ENCODE measurements around the gene C5.

C5 gene

DNA sequence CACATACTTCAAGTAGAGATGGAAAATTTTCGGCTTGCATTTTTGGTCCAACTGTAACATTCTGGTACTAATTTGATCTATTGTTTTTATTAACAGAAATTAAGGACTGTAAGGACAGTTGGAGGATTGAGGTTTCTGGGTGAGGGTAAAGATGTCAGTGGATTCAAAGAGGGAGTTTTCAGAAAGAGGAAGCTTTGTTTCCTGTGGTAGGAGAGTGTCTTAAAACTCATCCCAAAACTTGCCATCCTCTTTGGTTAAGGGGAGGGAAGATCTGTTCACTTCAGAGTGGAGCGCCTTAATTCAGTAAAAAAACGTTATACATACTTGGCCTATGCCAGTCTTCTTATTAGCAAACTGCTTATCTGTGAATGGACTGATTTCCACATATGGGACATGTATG lies 38.5 kb upstream of the C5 start:
- Histone ChIP-seq H3K27me3 (ENCODE audit: insufficient read depth, poor library complexity, severe bottlenecking) (no peaks in the 10 kb centered on the region), H3K27ac (replicated peaks) (no peak overlapping the region; the same call in 1 of the 2 replicates), H3K4me3 (replicated peaks; ENCODE audit: insufficient read depth, low read length) (no peak overlapping the region)
- TF ChIP-seq, protein P1, sequence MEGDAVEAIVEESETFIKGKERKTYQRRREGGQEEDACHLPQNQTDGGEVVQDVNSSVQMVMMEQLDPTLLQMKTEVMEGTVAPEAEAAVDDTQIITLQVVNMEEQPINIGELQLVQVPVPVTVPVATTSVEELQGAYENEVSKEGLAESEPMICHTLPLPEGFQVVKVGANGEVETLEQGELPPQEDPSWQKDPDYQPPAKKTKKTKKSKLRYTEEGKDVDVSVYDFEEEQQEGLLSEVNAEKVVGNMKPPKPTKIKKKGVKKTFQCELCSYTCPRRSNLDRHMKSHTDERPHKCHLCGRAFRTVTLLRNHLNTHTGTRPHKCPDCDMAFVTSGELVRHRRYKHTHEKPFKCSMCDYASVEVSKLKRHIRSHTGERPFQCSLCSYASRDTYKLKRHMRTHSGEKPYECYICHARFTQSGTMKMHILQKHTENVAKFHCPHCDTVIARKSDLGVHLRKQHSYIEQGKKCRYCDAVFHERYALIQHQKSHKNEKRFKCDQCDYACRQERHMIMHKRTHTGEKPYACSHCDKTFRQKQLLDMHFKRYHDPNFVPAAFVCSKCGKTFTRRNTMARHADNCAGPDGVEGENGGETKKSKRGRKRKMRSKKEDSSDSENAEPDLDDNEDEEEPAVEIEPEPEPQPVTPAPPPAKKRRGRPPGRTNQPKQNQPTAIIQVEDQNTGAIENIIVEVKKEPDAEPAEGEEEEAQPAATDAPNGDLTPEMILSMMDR (IDR thresholded peaks at IDR 0.05; ENCODE audit: insufficient read depth, low read length) = no peak
- no peak for TF ChIP-seq SPI1 (IDR thresholded peaks at IDR 0.05; ENCODE audit: borderline replicate concordance, low read depth)
- TF ChIP-seq GABPA (IDR thresholded peaks at IDR 0.05; ENCODE audit: low read depth) = no peak
- no peak for TF ChIP-seq REST (IDR thresholded peaks at IDR 0.05; ENCODE audit: insufficient replicate concordance, low read depth)
- DNase-seq (ENCODE audit: low read depth in 1 of 2, low spot score in 1 of 2) = peak in 1 of 2 experiments; percentile 45

DNA sequence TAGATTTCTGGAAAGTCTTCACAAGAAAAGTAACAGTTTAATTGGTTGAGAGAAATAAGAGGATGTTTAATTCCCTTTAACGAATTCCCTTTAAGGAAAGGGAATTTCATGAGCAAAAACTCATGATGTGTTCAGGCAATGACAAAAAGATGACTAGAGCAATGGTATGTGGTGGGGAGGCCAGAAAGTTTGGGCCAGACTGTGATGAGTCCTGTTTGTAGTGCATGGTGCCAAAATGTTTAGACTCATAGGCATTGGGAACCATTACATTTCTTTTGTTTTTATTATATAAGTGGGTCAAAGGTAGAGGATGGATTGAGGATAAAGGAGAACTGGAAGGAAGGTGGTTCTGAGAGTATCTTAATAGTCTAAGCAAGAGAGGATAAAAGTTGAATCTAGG lies 35.6 kb upstream of the C5 start:
- no peak for TF ChIP-seq GABPA (IDR thresholded peaks at IDR 0.05; ENCODE audit: low read depth)
- TF ChIP-seq POLR2AphosphoS5 (IDR thresholded peaks at IDR 0.05; ENCODE audit: low read depth) = no peak
- TF ChIP-seq, protein P1 (IDR thresholded peaks at IDR 0.05; ENCODE audit: insufficient read depth, low read length) = no peak
- no peak for TF ChIP-seq REST (IDR thresholded peaks at IDR 0.05; ENCODE audit: insufficient replicate concordance, low read depth)
- no peak for TF ChIP-seq SPI1 (IDR thresholded peaks at IDR 0.05; ENCODE audit: borderline replicate concordance, low read depth)
- Histone ChIP-seq H3K27ac (replicated peaks) (no peak overlapping the region), H3K4me3 (replicated peaks; ENCODE audit: insufficient read depth, low read length) (no peak overlapping the region), H3K27me3 (ENCODE audit: insufficient read depth, poor library complexity, severe bottlenecking) (no peaks in the 10 kb centered on the region)
- DNase-seq (ENCODE audit: low read depth in 1 of 2, low spot score in 1 of 2) = no peak

DNA sequence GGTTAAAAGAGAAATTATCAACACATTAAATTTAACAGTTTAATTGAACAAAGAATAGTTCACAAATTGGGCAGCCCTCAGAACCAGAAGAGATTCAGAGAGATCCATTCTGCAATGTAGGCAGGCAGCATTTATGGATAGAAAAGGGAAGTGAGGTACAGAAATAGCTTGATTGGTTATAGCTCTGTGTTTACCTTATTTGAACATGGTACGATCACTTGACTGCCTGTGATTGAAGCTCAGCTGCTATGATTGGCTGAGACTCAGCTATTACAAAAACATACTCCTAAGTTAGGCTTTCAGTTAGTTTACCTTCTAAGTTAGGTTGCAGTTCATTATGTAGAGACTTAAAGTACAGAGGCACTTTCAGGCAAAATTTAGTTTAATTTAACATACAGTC lies 32.0 kb upstream of the C5 start:
- no peak for DNase-seq (ENCODE audit: low read depth in 1 of 2, low spot score in 1 of 2)
- peak; percentile 72 for TF ChIP-seq SPI1 (IDR thresholded peaks at IDR 0.05; ENCODE audit: borderline replicate concordance, low read depth)
- TF ChIP-seq GABPA (IDR thresholded peaks at IDR 0.05; ENCODE audit: low read depth) = no peak
- H3K27ac ChIP-seq (replicated peaks) = no peak overlapping the region
- no peaks in the 10 kb centered on the region for H3K27me3 ChIP-seq (ENCODE audit: insufficient read depth, poor library complexity, severe bottlenecking)
- no peak overlapping the region for H3K4me3 ChIP-seq (replicated peaks; ENCODE audit: insufficient read depth, low read length)

GRCh38 chr9:121075251-121076036 lies 25.4 kb upstream of the C5 start:
- peak; percentile 51 to 62 for DNase-seq (ENCODE audit: low read depth in 1 of 2, low spot score in 1 of 2)
- peak overlapping the region; percentile 80 for H3K4me3 ChIP-seq (replicated peaks; ENCODE audit: insufficient read depth, low read length)
- H3K27ac ChIP-seq (replicated peaks) = peak overlapping the region; percentile 95
- TF ChIP-seq REST (IDR thresholded peaks at IDR 0.05; ENCODE audit: insufficient replicate concordance, low read depth) (no peak), SPI1 (IDR thresholded peaks at IDR 0.05; ENCODE audit: borderline replicate concordance, low read depth) (peak; percentile 58; the same call in 1 of the 2 replicates)
- H3K27me3 ChIP-seq (ENCODE audit: insufficient read depth, poor library complexity, severe bottlenecking) = no peaks in the 10 kb centered on the region
